GM12878 (cell line): ENCODE measurements around the gene HMHB1.

Experiments
- FOS ChIP-seq: IDR thresholded peaks from 3 replicates; pipeline ENCODE4 v1.6.1; 2011; ENCODE audit warnings: borderline replicate concordance; ENCODE audit not compliant: insufficient read length; ENCODE audit errors: extremely low read depth
- RAD21 ChIP-seq: IDR thresholded peaks from 2 replicates; pipeline ENCODE4 v1.6.1; 2011; ENCODE audit warnings: mild to moderate bottlenecking, low read depth, low read length, moderate library complexity; ENCODE audit not compliant: insufficient read depth
- RCOR1 ChIP-seq: conservative IDR thresholded peaks from 2 replicates; pipeline ENCODE4 v1.6.1; 2012; ENCODE audit warnings: low read depth, low read length, improper control_type of control experiment
- SIN3A ChIP-seq: IDR thresholded peaks from 2 replicates; pipeline ENCODE4 v1.6.1; 2012; ENCODE audit warnings: low read depth, low read length, improper control_type of control experiment
- SP1 ChIP-seq: IDR thresholded peaks from one replicate; pipeline ENCODE4 v1.6.1; 2011; ENCODE audit warnings: low read depth, low read length
- TF ChIP-seq, protein P1 (sequence below), 3 experiments: IDR thresholded peaks in 2 of 3; conservative IDR thresholded peaks in 1 of 3; 2 replicates each; pipeline ENCODE4 v1.5.1; 2011; ENCODE audit warnings: low read depth in 3 of 3, low read length in 3 of 3, mild to moderate bottlenecking in 3 of 3, control low read depth in 2 of 3, moderate library complexity in 2 of 3, inconsistent platforms in 1 of 3, mixed read lengths in 1 of 3; ENCODE audit not compliant: control insufficient read depth in 2 of 3, insufficient read depth in 1 of 3; ENCODE audit errors: extremely low read depth in 1 of 3

DNA sequence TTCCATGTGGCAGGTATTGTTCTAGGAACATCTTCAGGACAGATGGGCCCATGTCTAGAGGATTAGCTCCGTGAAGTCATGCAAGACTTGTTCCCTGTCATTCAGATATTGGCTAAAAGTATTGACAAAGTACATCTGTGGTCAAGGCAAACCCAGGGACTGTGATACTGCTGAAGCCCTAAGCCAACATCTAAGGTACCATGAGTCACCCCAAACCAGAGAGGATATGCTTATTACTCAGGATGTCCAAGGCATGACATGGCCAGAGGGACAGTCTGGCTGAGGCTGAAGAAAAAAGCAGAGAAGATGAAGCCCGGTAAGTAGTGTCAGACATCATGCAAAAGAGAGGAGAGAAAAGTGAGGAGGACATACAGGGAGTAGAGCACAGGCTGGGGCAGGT, 31.0 kb downstream of the HMHB1 start:
- TF ChIP-seq RAD21 (no peak), RCOR1 (no peak), SIN3A (no peak), SP1 (no peak), FOS (no peak)
- TF ChIP-seq, protein P1, sequence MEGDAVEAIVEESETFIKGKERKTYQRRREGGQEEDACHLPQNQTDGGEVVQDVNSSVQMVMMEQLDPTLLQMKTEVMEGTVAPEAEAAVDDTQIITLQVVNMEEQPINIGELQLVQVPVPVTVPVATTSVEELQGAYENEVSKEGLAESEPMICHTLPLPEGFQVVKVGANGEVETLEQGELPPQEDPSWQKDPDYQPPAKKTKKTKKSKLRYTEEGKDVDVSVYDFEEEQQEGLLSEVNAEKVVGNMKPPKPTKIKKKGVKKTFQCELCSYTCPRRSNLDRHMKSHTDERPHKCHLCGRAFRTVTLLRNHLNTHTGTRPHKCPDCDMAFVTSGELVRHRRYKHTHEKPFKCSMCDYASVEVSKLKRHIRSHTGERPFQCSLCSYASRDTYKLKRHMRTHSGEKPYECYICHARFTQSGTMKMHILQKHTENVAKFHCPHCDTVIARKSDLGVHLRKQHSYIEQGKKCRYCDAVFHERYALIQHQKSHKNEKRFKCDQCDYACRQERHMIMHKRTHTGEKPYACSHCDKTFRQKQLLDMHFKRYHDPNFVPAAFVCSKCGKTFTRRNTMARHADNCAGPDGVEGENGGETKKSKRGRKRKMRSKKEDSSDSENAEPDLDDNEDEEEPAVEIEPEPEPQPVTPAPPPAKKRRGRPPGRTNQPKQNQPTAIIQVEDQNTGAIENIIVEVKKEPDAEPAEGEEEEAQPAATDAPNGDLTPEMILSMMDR (IDR thresholded peaks at IDR 0.05 in 2 of 3, conservative IDR thresholded peaks at IDR 0.05 in 1 of 3; ENCODE audit: control insufficient read depth in 2 of 3, extremely low read depth in 1 of 3, insufficient read depth in 1 of 3, low read depth in 3 of 3, low read length in 3 of 3): no peak
